ENCODE data around the gene TPCN2.

The TPCN2 gene

GRCh38 chr11:69167916-69168691, 119.4 kb downstream of the TPCN2 start:
- DNase-seq = no peak

GRCh38 chr11:69169479-69169878, 120.7 kb downstream of the TPCN2 start:
- DNase-seq = no peak

GRCh38 chr11:69170704-69171103, 122.0 kb downstream of the TPCN2 start:
- no peak for DNase-seq

- no peak for DNase-seq
Observed at GRCh38 chr11:69171476-69172240, 122.9 kb downstream of the TPCN2 start.

- DNase-seq = no peak
Observed at GRCh38 chr11:69172674-69173073, 123.9 kb downstream of the TPCN2 start.

GRCh38 chr11:69173331-69173730, 124.6 kb downstream of the TPCN2 start:
- DNase-seq = no peak

GRCh38 chr11:69173925-69174581, 125.3 kb downstream of the TPCN2 start:
- DNase-seq = no peak

- no peak for DNase-seq
Observed at GRCh38 chr11:69174841-69175240, 126.1 kb downstream of the TPCN2 start.

GRCh38 chr11:69178819-69179482, 130.2 kb downstream of the TPCN2 start:
- DNase-seq = no peak

GRCh38 chr11:69180226-69180625, 131.5 kb downstream of the TPCN2 start:
- DNase-seq = no peak

- DNase-seq = no peak
Observed at GRCh38 chr11:69180726-69181125, 132.0 kb downstream of the TPCN2 start.

- no peak for DNase-seq
Observed at GRCh38 chr11:69183613-69184012, 134.9 kb downstream of the TPCN2 start.

All from stimulated activated CD4-positive, alpha-beta T cell treated with anti-CD3 and anti-CD28 coated beads, Interleukin-4, amount 100 ng/mL, for 24 hours (primary cell).